HG02798 (cell line): Measurements from ENCODE around the gene EPSTI1.
"Not testable (repeated sequence)": the region's sequence is repeated elsewhere in the genome, so short reads cannot be mapped to it uniquely, and the experiment has no call there.

Source experiments
- ATAC-seq: cut with Tn5 transposase; IDR thresholded peaks from one replicate; pipeline ENCODE4 v1.9.1; 2021; ENCODE audit warnings: mild to moderate bottlenecking; ENCODE audit not compliant: unreplicated experiment, poor library complexity

Gene EPSTI1

GRCh38 chr13:42864952-42865767 lies 126.9 kb downstream of the EPSTI1 start:
- no peak for ATAC-seq

DNA sequence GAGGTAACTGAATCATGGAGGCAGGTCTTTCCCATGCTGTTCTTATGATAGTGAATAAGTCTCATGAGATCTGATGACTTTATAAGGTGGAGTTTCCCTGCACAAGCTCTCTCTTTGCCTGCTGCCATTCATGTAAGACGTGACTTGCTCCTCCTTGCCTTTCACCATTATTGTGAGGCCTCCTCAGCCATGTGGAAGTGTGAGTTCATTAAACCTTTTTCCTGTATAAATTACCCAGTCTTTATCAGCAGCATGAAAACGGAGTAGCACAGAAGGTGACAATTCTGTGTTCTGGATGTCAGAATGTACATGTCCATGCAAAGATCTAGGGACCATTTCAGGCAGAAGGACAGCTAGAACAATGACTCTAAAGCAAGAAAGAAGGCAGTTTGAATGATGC lies 129.7 kb downstream of the EPSTI1 start:
- ATAC-seq: not testable (repeated sequence)

DNA sequence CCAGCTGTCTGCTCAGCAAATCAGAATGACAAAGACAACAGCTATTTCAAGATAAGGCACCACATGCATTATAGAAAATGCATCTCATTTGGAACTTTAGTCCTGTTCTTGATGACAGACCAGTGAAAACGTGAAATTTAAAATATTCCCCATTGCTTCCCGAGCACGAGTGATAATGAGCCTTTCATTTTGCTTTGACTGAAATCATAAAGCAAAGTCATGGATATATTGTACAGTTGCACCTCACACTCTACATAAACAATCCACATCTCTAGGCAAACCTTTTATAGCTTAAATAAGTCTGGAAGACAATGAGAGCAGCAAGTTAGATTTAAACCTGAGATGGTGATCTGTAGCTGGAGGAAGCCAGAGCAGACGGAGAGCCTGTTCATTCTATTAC lies 131.6 kb downstream of the EPSTI1 start:
- ATAC-seq: no peak

DNA sequence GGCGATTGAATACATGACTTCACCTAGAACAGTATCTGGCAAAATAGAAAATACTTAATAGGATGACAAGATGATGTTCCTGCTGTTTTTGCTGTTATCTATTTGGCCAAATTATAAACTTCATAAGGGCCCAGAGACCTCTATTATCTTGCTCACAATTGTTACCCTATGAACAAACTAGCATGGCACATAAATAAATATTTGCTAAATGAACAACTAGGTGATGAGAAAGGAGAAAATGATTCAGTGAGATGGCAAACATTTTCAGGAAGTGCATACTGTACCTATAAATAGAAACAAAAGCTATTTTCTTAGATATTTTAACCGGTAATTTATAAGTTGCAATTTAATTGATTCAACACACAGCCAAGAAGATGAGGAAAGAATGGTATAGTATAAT lies 132.3 kb downstream of the EPSTI1 start:
- ATAC-seq: no peak

DNA sequence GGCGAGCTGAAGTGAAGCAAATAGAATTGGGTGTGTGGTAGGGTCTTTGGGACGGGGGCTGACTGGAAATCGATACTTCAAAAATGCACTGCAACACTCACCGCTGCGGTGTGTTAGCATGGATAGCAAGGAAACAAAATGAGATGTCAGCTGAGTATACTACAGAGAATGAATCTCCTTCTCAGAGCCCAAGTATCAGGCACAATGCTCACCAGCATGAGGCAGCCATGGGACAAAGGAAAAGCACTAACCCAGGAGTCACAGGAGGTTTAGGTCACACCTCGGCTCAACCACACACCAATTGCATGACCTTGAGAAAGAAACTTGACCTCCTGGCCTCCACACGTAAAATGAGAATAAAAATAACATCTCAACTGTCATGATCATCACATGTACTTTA lies 136.6 kb downstream of the EPSTI1 start:
- no peak for ATAC-seq

- no peak for ATAC-seq
These were observed 139.9 kb downstream of the EPSTI1 start for GRCh38 chr13:42852136-42852535.

GRCh38 chr13:42849200-42849599 lies 142.8 kb downstream of the EPSTI1 start:
- ATAC-seq: no peak

DNA sequence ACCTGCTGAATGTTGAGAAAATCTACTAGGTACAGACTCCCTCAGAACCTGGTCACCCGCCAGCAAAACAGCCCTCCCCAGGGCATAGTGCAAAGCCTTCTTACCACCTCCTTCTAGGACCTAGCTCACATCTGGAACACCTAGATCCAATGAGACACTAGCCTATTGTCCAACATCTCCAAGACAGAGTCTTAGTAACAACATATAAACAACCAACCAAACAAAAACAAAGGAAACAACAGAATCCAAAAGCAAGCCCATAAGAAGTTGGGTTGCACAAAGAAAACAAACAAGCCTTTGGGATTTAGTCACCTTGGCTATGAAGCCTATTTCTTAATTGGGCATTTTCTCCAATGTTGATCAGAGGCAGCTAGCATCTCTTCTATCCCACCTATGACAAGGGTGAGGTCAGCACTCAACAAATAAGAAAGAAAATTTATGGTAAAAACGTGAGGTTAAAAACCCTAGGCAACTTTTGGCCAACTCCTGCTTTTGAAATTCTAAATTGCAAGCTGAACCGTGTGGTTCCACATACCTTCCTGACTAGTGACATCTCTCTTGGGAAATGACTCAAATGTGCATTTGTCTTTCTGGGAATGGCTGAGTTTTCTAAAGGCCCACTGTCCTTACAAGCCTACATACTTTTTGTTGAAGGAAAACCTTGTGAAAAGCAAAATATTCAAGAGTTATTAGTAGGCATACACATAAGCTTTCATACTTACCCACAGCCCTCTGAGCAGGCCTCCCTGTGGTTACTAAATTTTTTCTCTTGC lies 144.0 kb downstream of the EPSTI1 start:
- no peak for ATAC-seq

GRCh38 chr13:42836930-42837690 lies 154.9 kb downstream of the EPSTI1 start:
- no peak for ATAC-seq
